K562 (cell line): Measurements from ENCODE around the gene WDR91. TPM values are rescaled to one million over a fixed set of nuclear protein-coding genes. Genes with fewer than 3 reads are reported as not detected.

Experiments used
- ARHGAP35 ChIP-seq: fragments of 450-650 bp; IDR thresholded peaks from 2 replicates; pipeline ENCODE4 v1.6.1; 2018; ENCODE audit not compliant: partially characterized antibody
- DMBX1 ChIP-seq: fragments of 250-450 bp; sonication (Bioruptor Pico); IDR thresholded peaks from 2 replicates; pipeline ENCODE4 v1.8.0; 2022; ENCODE audit warnings: inconsistent platforms, mild to moderate bottlenecking, moderate library complexity, borderline replicate concordance
- FIP1L1 ChIP-seq: fragments of 200-400 bp; formaldehyde crosslinking; IDR thresholded peaks from 2 replicates; pipeline ENCODE4 v1.6.1; 2018; ENCODE audit warnings: mild to moderate bottlenecking, low read depth, low read length; ENCODE audit not compliant: poor library complexity, severe bottlenecking
- FOXK1 ChIP-seq: sonication (generic); formaldehyde crosslinking; IDR thresholded peaks from 2 replicates; pipeline ENCODE4 v1.8.0; 2022; ENCODE audit warnings: missing genetic modification reagents, mild to moderate bottlenecking, borderline replicate concordance
- KAT7 ChIP-seq: sonication (generic); formaldehyde crosslinking; IDR thresholded peaks from 2 replicates; pipeline ENCODE4 v1.8.0; 2022; ENCODE audit warnings: missing genetic modification reagents, mild to moderate bottlenecking, borderline replicate concordance
- LARP7 ChIP-seq: fragments of 450-650 bp; IDR thresholded peaks from 2 replicates; pipeline ENCODE4 v1.6.1; 2016
- LEF1 ChIP-seq: fragments of 450-650 bp; IDR thresholded peaks from 2 replicates; pipeline ENCODE4 v1.6.1; 2016; ENCODE audit warnings: mild to moderate bottlenecking
- MIER1 ChIP-seq: fragments of 450-650 bp; IDR thresholded peaks from 2 replicates; pipeline ENCODE4 v1.6.1; 2016; ENCODE audit warnings: antibody characterized with exemption, mild to moderate bottlenecking, low read depth
- NEUROD1 ChIP-seq: fragments of 150-350 bp; IDR thresholded peaks from 2 replicates; pipeline ENCODE4 v1.6.1; 2014; ENCODE audit warnings: borderline replicate concordance, low read length, low read depth; ENCODE audit not compliant: partially characterized antibody
- NFE2L1 ChIP-seq: fragments of 450-650 bp; IDR thresholded peaks from 2 replicates; pipeline ENCODE4 v1.6.1; 2016; ENCODE audit warnings: missing genetic modification characterization, low read depth, mild to moderate bottlenecking, missing compliant biosample characterization, moderate library complexity, borderline replicate concordance
- NR2C2 ChIP-seq, 2 experiments: fragments of 200-800 bp in 1 of 2; sonication (Bioruptor generic) in 1 of 2; sonication (generic) in 1 of 2; formaldehyde crosslinking in 1 of 2; IDR thresholded peaks; 2 replicates each; pipeline versions ENCODE4 v1.6.1 to v1.8.0; 2016 to 2022; ENCODE audit warnings: mild to moderate bottlenecking in 1 of 2, missing compliant biosample characterization in 1 of 2, missing genetic modification characterization in 1 of 2, missing genetic modification reagents in 1 of 2
- RCOR1 ChIP-seq, 2 experiments: IDR thresholded peaks; 2 replicates each; pipeline ENCODE4 v1.6.1; 2012; ENCODE audit warnings: low read depth in 2 of 2, low read length in 2 of 2, borderline replicate concordance in 1 of 2, improper control_type of control experiment in 1 of 2
- ZC3H8 ChIP-seq: fragments of 450-650 bp; IDR thresholded peaks from 2 replicates; pipeline ENCODE4 v1.6.1; 2017
- polyA plus RNA-seq, 8 experiments: library from polyadenylated mRNA; depleted of rRNA in 4 of 8; stranded (reverse) in 5 of 8; unstranded in 3 of 8; fragments of >200 nt; fragmentation: Nextera tagmentation in 2 of 8; fragmentation: Illumina TruSeq in 1 of 8; extraction: Ambion mirVana in 2 of 8; extraction: Trizol in 1 of 8; gene quantifications; 2 replicates each; pipeline versions ENCODE4 v1.2.1 to v1.2.3, GENCODE V29; 2011 to 2014; ENCODE audit warnings: inconsistent platforms in 1 of 8, missing spikeins in 1 of 8
- total RNA-seq, 7 experiments: library from RNA; depleted of rRNA in 6 of 7; stranded (reverse); fragments of >200 nt in 6 of 7; fragmentation: Illumina TruSeq in 2 of 7; extraction: Trizol in 2 of 7; gene quantifications; 2 replicates each; pipeline versions ENCODE4 v1.2.1 to v1.2.3, GENCODE V29; 2011 to 2021; ENCODE audit warnings: low replicate concordance in 1 of 7
- TF ChIP-seq, protein P1 (sequence below): fragments of 450-650 bp; conservative IDR thresholded peaks from 2 replicates; pipeline ENCODE4 v1.6.1; 2016; ENCODE audit warnings: missing genetic modification characterization, low read depth, mild to moderate bottlenecking, control low read depth, missing compliant biosample characterization
- TF ChIP-seq, protein P2 (sequence below): IDR thresholded peaks from 2 replicates; pipeline ENCODE4 v1.6.1; 2014; ENCODE audit warnings: antibody characterized with exemption
- TF ChIP-seq, protein P3 (sequence below): fragments of 450-650 bp; IDR thresholded peaks from 2 replicates; pipeline ENCODE4 v1.6.1; 2016; ENCODE audit warnings: antibody characterized with exemption

Gene WDR91
- total and polyA plus RNA-seq, 9 of the 15 experiments (the other 6 are each of a cell fraction or from before 2014, with no cell fraction given): 1.9 to 18.2 (median 9.8) TPM

DNA sequence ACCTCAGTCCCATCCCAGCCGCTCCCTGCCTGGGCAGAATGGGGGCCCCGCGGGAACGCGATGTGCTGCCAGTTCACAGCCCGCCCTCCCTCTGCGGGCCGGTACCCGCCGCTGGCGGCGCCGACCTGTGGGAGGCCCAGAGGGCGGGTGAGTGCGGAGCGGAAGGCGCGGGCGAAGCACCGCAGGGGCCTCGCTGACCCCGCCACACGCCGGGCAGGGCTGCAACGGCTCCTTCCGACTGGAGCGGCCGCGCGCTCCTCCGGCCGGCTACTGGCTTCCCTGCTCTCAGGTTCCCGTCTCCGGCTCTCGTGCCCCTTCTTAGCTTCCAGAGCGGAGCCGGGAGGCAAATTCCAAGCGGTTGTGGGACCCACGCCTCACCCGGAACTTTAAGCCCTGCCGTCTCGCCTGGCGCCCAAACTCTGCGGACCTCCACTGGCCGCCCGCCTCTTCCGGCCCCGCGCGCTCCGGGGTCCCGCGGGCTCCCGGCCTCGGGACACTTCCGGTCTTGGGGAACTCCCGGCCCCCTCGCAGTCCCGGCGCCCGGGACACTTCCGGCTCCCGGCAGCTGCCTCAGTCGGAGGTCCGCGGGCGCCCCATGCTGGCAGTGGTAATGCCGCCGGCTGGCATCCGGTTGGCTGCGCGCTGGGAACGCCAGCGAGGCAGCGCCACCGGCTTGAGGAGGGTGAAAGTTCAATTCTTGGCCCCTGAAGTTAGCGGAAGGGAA lies 40.9 kb downstream of the WDR91 start, which contains the start of gene CYREN (continued):
- TF ChIP-seq MIER1 (no peak), DMBX1 (CRISPR knock-in tag) (no peak; the same call in 1 of the 2 replicates), LARP7 (peak; percentile 91; the same call in 1 of the 2 replicates), NFE2L1 (tag) (no peak), RCOR1 (IDR thresholded peaks at IDR 0.05; ENCODE audit: borderline replicate concordance in 1 of 2, low read depth in 2 of 2, low read length in 2 of 2) (peak; percentile 39 to 85; a peak in 3 of 4 replicates), ZC3H8 (no peak), LEF1 (peak; percentile 68; the same call in 1 of the 2 replicates), ARHGAP35 (no peak), FOXK1 (peak; percentile 70; the same call in 1 of the 2 replicates), NEUROD1 (peak; percentile 24), KAT7 (peak; percentile 99), NR2C2 (CRISPR knock-in tag; IDR thresholded peaks at IDR 0.05) (peak; percentile 92), NR2C2 (tag; IDR thresholded peaks at IDR 0.05) (peak; percentile 98), FIP1L1 (peak; percentile 97)
- TF ChIP-seq, protein P1, sequence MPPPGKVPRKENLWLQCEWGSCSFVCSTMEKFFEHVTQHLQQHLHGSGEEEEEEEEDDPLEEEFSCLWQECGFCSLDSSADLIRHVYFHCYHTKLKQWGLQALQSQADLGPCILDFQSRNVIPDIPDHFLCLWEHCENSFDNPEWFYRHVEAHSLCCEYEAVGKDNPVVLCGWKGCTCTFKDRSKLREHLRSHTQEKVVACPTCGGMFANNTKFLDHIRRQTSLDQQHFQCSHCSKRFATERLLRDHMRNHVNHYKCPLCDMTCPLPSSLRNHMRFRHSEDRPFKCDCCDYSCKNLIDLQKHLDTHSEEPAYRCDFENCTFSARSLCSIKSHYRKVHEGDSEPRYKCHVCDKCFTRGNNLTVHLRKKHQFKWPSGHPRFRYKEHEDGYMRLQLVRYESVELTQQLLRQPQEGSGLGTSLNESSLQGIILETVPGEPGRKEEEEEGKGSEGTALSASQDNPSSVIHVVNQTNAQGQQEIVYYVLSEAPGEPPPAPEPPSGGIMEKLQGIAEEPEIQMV: no peak
- TF ChIP-seq, protein P2, sequence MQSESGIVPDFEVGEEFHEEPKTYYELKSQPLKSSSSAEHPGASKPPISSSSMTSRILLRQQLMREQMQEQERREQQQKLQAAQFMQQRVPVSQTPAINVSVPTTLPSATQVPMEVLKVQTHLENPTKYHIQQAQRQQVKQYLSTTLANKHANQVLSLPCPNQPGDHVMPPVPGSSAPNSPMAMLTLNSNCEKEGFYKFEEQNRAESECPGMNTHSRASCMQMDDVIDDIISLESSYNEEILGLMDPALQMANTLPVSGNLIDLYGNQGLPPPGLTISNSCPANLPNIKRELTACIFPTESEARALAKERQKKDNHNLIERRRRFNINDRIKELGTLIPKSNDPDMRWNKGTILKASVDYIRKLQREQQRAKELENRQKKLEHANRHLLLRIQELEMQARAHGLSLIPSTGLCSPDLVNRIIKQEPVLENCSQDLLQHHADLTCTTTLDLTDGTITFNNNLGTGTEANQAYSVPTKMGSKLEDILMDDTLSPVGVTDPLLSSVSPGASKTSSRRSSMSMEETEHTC: no peak
- TF ChIP-seq, protein P3, sequence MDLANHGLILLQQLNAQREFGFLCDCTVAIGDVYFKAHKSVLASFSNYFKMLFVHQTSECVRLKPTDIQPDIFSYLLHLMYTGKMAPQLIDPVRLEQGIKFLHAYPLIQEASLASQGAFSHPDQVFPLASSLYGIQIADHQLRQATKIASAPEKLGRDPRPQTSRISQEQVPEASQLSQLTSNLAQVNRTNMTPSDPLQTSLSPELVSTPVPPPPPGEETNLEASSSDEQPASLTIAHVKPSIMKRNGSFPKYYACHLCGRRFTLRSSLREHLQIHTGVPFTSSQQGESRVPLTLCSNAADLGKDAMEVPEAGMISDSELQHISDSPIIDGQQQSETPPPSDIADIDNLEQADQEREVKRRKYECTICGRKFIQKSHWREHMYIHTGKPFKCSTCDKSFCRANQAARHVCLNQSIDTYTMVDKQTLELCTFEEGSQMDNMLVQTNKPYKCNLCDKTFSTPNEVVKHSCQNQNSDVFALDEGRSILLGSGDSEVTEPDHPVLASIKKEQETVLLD: peak; percentile 59; the same call in 1 of the 2 replicates
